K562 (cell line): Measurements from ENCODE around the gene ABLIM2. TPM values are rescaled to one million over a fixed set of nuclear protein-coding genes. Genes with fewer than 3 reads are reported as not detected.

Source experiments
- ATAC-seq: fragments of 200-7000 bp; cut with Tn5 transposase; 3 replicates; pipeline ENCODE4 v1.9.1; 2020; ENCODE audit warnings: moderate library complexity
- BruUV-seq: library from RNA; stranded (reverse); fragments of 400-500 nt; replicated peaks from 2 replicates; lab custom pipeline; 2021; lab: Mats Ljungman, UMichigan
- CTCF ChIA-PET: fragments of 300-600 bp; formaldehyde crosslinking; extraction: SDS; loops from one replicate; lab custom pipeline; 2021; ENCODE audit warnings: low intra/inter-chr PET ratio; lab: Yijun Ruan, JAX
- POLR2A ChIA-PET: fragments of 300-600, 350-650 bp; sonication (Branson Sonifier 250); formaldehyde crosslinking; extraction: SDS; loops from one replicate; lab custom pipeline; 2021; ENCODE audit warnings: antibody characterized with exemption, inconsistent platforms; lab: Yijun Ruan, JAX
- DNase-seq, 4 experiments: peaks; one replicate each; pipeline versions ENCODE4 v3.0.0 to v3.0.0-alpha.2; 2011 to 2018; ENCODE audit warnings: low spot score in 3 of 4, mixed read lengths in 3 of 4; ENCODE audit errors: extremely low read depth in 1 of 4
- FAIRE-seq: peaks from 2 replicates; lab custom pipeline; 2011; peaks lifted over from hg19 to GRCh38; lab: Jason Lieb, UNC
- H2AFZ ChIP-seq: 2 replicates; pipeline ENCODE4 v1.6.0; 2011; ENCODE audit warnings: low read depth, low read length, control low read depth, inconsistent platforms
- H3K27ac ChIP-seq: fragments of 200-600 bp; 3 replicates; pipeline ENCODE4 v1.8.0; 2011; ENCODE audit warnings: low read depth, mild to moderate bottlenecking, control low read depth, inconsistent platforms, low read length, moderate library complexity, mixed read lengths; ENCODE audit errors: extremely low read depth
- H3K27me3 ChIP-seq, 2 experiments: fragments of 300-600 bp in 1 of 2; 2 replicates in 1 of 2; 3 replicates in 1 of 2; pipeline versions ENCODE4 v1.6.0 to v1.8.0; 2011; ENCODE audit warnings: inconsistent platforms in 2 of 2, low read length in 2 of 2, mild to moderate bottlenecking in 1 of 2, mixed read lengths in 1 of 2, moderate library complexity in 1 of 2; ENCODE audit not compliant: control insufficient read depth in 2 of 2, insufficient read depth in 2 of 2
- H3K36me3 ChIP-seq: fragments of 300-600 bp; 3 replicates; pipeline ENCODE4 v1.8.0; 2011; ENCODE audit warnings: mild to moderate bottlenecking, low read length, inconsistent platforms; ENCODE audit not compliant: control insufficient read depth, insufficient read depth
- H3K4me1 ChIP-seq, 2 experiments: fragments of 200-600 bp in 1 of 2; replicated peaks in 1 of 2; 2 replicates in 1 of 2; 3 replicates in 1 of 2; pipeline versions ENCODE4 v1.5.1 to v1.8.0; 2011; ENCODE audit warnings: inconsistent platforms in 2 of 2, low read length in 2 of 2, mild to moderate bottlenecking in 1 of 2, mixed read lengths in 1 of 2, moderate library complexity in 1 of 2; ENCODE audit not compliant: control insufficient read depth in 2 of 2, insufficient read depth in 2 of 2
- H3K4me2 ChIP-seq: 2 replicates; pipeline ENCODE4 v1.6.1; 2011; ENCODE audit warnings: low read length, control low read depth, inconsistent platforms, mixed read lengths; ENCODE audit not compliant: insufficient read depth
- H3K4me3 ChIP-seq: fragments of 200-600 bp; sonication (generic), shearing (Covaris generic); 2 replicates; pipeline ENCODE4 v1.5.1; 2016; ENCODE audit warnings: control low read depth, inconsistent platforms
- H3K79me2 ChIP-seq: fragments of 200-600 bp; 3 replicates; pipeline ENCODE4 v1.8.0; 2011; ENCODE audit warnings: low read length, inconsistent platforms; ENCODE audit not compliant: control insufficient read depth, insufficient read depth
- H3K9ac ChIP-seq, 2 experiments: 2 replicates each; pipeline versions ENCODE4 v1.6.0 to v1.6.1; 2011; ENCODE audit warnings: low read depth in 2 of 2, low read length in 2 of 2, control low read depth in 1 of 2, inconsistent platforms in 1 of 2, mild to moderate bottlenecking in 1 of 2, mixed read lengths in 1 of 2; ENCODE audit not compliant: insufficient read depth in 1 of 2
- H3K9me1 ChIP-seq: one replicate; pipeline ENCODE4 v1.6.0; 2011; ENCODE audit warnings: inconsistent platforms, mild to moderate bottlenecking, low read length, moderate library complexity; ENCODE audit not compliant: control insufficient read depth, insufficient read depth
- H3K9me3 ChIP-seq: replicated peaks from 2 replicates; pipeline ENCODE4 v1.5.1; 2011; ENCODE audit warnings: low read depth, low read length, inconsistent platforms; ENCODE audit not compliant: control insufficient read depth, insufficient read depth
- H4K20me1 ChIP-seq: replicated peaks from 2 replicates; pipeline ENCODE4 v1.6.1; 2011; ENCODE audit warnings: low read length, inconsistent platforms, mixed read lengths; ENCODE audit not compliant: control insufficient read depth, insufficient read depth
- CBX8 ChIP-seq: fragments of 200-600 bp; sonication (generic); IDR thresholded peaks from 2 replicates; pipeline ENCODE4 v1.6.1; 2012; ENCODE audit warnings: borderline replicate concordance, mixed run types, low read depth, mild to moderate bottlenecking, moderate library complexity, mixed read lengths, low read length, control low read depth, inconsistent platforms; ENCODE audit not compliant: poor library complexity, severe bottlenecking; ENCODE audit errors: extremely low read depth
- CHD2 ChIP-seq: IDR thresholded peaks from 2 replicates; pipeline ENCODE4 v1.6.1; 2011; ENCODE audit warnings: low read depth, low read length
- CHD4 ChIP-seq: fragments of 200-600 bp; sonication (generic); IDR thresholded peaks from 3 replicates; pipeline ENCODE4 v1.6.1; 2012; ENCODE audit warnings: low read depth, mild to moderate bottlenecking, mixed read lengths, low read length, inconsistent platforms; ENCODE audit not compliant: insufficient read depth, insufficient replicate concordance, poor library complexity, severe bottlenecking
- FOXA1 ChIP-seq: fragments of 450-650 bp; IDR thresholded peaks from 2 replicates; pipeline ENCODE4 v1.6.1; 2016; ENCODE audit warnings: mild to moderate bottlenecking, borderline replicate concordance
- HNRNPH1 ChIP-seq: fragments of 200-400 bp; formaldehyde crosslinking; optimal IDR thresholded peaks from 2 replicates; pipeline ENCODE3; 2017; ENCODE audit warnings: low read depth, mild to moderate bottlenecking, low read length, moderate library complexity
- MEF2D ChIP-seq: conservative IDR thresholded peaks from 2 replicates; pipeline ENCODE4 v1.6.1; 2016; ENCODE audit warnings: low read depth, missing genetic modification characterization, missing compliant biosample characterization
- MYNN ChIP-seq, 2 experiments: sonication (generic); formaldehyde crosslinking in 1 of 2; IDR thresholded peaks; 2 replicates each; pipeline versions ENCODE4 v1.5.0 to v1.6.1; 2016 to 2020; ENCODE audit warnings: antibody characterized with exemption in 1 of 2, missing genetic modification reagents in 1 of 2
- PML ChIP-seq: IDR thresholded peaks from 2 replicates; pipeline ENCODE4 v1.6.1; 2012; ENCODE audit warnings: low read length, inconsistent platforms
- PURB ChIP-seq: sonication (generic); formaldehyde crosslinking; IDR thresholded peaks from 2 replicates; pipeline ENCODE4 v1.9.0; 2021; ENCODE audit warnings: low read depth, mild to moderate bottlenecking, missing genetic modification reagents
- RFX5 ChIP-seq: IDR thresholded peaks from 2 replicates; pipeline ENCODE4 v1.6.1; 2011; ENCODE audit warnings: low read depth, mild to moderate bottlenecking, improper control_type of control experiment, low read length
- SAP30 ChIP-seq: fragments of 200-600 bp; sonication (generic); IDR thresholded peaks from 2 replicates; pipeline ENCODE4 v1.6.1; 2012; ENCODE audit warnings: borderline replicate concordance, low read depth, mild to moderate bottlenecking, moderate library complexity, low read length, control low read depth, inconsistent platforms; ENCODE audit not compliant: insufficient read depth, poor library complexity, severe bottlenecking
- ZNF282 ChIP-seq: sonication (generic); formaldehyde crosslinking; IDR thresholded peaks from 2 replicates; pipeline ENCODE4 v1.8.1; 2023; ENCODE audit warnings: missing genetic modification reagents
- ZNF584 ChIP-seq: fragments of 200-800 bp; sonication (Bioruptor generic); IDR thresholded peaks from 2 replicates; pipeline ENCODE4 v1.6.1; 2016; ENCODE audit warnings: low read depth, mild to moderate bottlenecking, missing genetic modification characterization, missing compliant biosample characterization
- WGBS: fragments of 100-300 bp; shearing (Covaris generic); methylation state at CpG from one replicate; pipeline ENCODE4 v1.1.6; 2016; ENCODE audit warnings: low coverage, mixed read lengths; ENCODE audit not compliant: insufficient coverage; ENCODE audit errors: missing lambda C conversion rate; 5-methylcytosine and 5-hydroxymethylcytosine counted together
- in situ Hi-C: fragments of 300-500 bp; cut with MboI; formaldehyde crosslinking; loops from 4 replicates; pipeline ENCODE4 v1.15.0; 2018; ENCODE audit warnings: inconsistent platforms, mixed read lengths
- intact Hi-C: fragments of 100-400 bp; cut with micrococcal nuclease; formaldehyde crosslinking; loops from 2 replicates; pipeline ENCODE4 v1.14.2; 2022
- polyA plus RNA-seq, 8 experiments: library from polyadenylated mRNA; depleted of rRNA in 4 of 8; stranded (reverse) in 5 of 8; unstranded in 3 of 8; fragments of >200 nt; fragmentation: Nextera tagmentation in 2 of 8; fragmentation: Illumina TruSeq in 1 of 8; extraction: Ambion mirVana in 2 of 8; extraction: Trizol in 1 of 8; gene quantifications; 2 replicates each; pipeline versions ENCODE4 v1.2.1 to v1.2.3, GENCODE V29; 2011 to 2014; ENCODE audit warnings: inconsistent platforms in 1 of 8, missing spikeins in 1 of 8
- total RNA-seq, 7 experiments: library from RNA; depleted of rRNA in 6 of 7; stranded (reverse); fragments of >200 nt in 6 of 7; fragmentation: Illumina TruSeq in 2 of 7; extraction: Trizol in 2 of 7; gene quantifications; 2 replicates each; pipeline versions ENCODE4 v1.2.1 to v1.2.3, GENCODE V29; 2011 to 2021; ENCODE audit warnings: low replicate concordance in 1 of 7
- TF ChIP-seq, protein P1 (sequence below): fragments of 450-650 bp; IDR thresholded peaks from 2 replicates; pipeline ENCODE4 v1.6.1; 2017; ENCODE audit warnings: mild to moderate bottlenecking, moderate library complexity

Gene ABLIM2
- total and polyA plus RNA-seq, 9 of the 15 experiments (the other 6 are each of a cell fraction or from before 2014, with no cell fraction given): not detected

DNA sequence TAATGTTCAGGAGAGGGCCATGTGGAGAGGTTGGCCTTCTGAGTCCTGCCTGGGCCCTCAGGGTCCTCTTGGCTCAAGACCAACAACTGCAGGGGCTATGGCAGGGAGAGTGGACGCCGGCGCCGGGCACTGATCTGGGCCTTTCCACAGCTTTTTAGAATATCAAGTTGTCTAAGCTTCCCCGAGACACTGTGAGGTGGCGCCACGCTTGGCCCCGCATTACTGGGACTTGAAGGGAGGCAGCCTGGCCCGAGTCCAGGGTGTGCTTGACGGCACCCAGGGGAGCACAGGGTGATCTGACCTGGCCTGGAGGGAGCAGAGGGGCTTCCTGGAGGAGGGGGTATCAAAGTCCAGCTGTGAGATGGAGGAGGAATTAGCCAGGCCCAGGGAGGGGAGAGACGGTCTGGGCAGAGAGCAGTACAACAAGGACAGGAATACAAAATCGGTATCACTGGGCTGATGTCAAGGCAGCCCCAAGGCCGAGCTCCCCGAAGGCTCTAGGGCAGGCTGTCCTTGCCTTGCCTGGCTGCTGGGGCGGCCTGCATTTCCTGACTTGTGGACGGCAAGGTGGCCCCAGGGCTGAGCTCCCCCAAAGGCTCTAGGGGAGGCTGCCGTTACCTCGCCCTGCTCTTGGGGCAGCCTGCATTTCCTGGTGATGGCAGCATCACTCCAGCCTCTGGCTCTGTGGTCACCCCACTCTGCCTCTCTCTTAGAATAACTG is 28.1 kb downstream of the ABLIM2 start:
- ATAC-seq (no peak), DNase-seq (no peak), FAIRE-seq (no peak)
- TF ChIP-seq CBX8: no peak
- TF ChIP-seq ZNF282 (CRISPR knock-in tag): no peak
- no peak for TF ChIP-seq FOXA1
- WGBS: 1% methylated on average over 16 of the region's 18 CpGs
- no peak overlapping the region for H3K4me3 ChIP-seq
- ChIA-PET POLR2A (no interaction called here), CTCF (no interaction called here)
- H3K4me1 ChIP-seq: no peaks in the 10 kb centered on the region; a peak in 1 of 5 replicates
- intact Hi-C loops: no loop called here
- H3K4me2 ChIP-seq: no peak overlapping the region
- no peaks in the 10 kb centered on the region for H3K9me3 ChIP-seq
- in situ Hi-C loops: no loop called here
- no peak overlapping the region for H3K27ac ChIP-seq
- peaks cover 14% of the 10 kb centered on the region; the same call in 1 of the 2 replicates for H4K20me1 ChIP-seq
- H3K9ac ChIP-seq: no peak overlapping the region
- peaks cover 14 to 98% of the 10 kb centered on the region in 2 experiments; a peak in 3 of 5 replicates for H3K27me3 ChIP-seq
- no peaks in the 10 kb centered on the region for H3K79me2 ChIP-seq
- H3K36me3 ChIP-seq: no peaks in the 10 kb centered on the region
- H2AFZ ChIP-seq: no peak overlapping the region
- H3K9me1 ChIP-seq: no peaks in the 10 kb centered on the region
- BruUV-seq: no TSS peak

DNA sequence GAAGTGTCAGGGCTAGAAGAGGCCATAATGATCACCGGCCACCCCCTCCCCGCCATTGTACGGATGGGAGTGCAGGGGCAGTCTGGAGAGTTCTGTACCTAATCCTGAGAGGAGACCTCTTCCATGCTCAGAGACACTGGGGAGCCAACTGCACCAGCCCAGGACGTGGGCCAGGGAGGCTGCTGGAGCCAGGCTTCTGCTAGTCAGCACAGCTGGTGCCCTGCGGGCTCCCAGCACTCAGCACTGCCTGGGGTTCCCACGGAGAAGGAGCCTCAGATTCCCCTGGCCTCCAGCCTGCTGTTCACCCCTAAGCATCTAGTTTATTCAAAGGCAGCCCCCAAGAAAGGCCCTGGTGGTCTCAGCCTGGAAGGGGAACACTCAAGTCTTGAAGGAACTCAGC is 28.8 kb downstream of the ABLIM2 start:
- in situ Hi-C loops: no loop called here
- ChIA-PET POLR2A (no interaction called here), CTCF (no interaction called here)
- no peak for ATAC-seq
- H3K27me3 ChIP-seq: peaks cover 17 to 95% of the 10 kb centered on the region in 2 experiments; a peak in 3 of 5 replicates
- no peaks in the 10 kb centered on the region; a peak in 1 of 5 replicates for H3K4me1 ChIP-seq
- H3K36me3 ChIP-seq: no peaks in the 10 kb centered on the region
- H3K27ac ChIP-seq: no peak overlapping the region
- no peak overlapping the region for H3K4me2 ChIP-seq
- no peak overlapping the region for H2AFZ ChIP-seq
- H3K9ac ChIP-seq: no peak overlapping the region; a peak in 1 of 4 replicates
- H3K9me3 ChIP-seq: no peaks in the 10 kb centered on the region
- WGBS: 0% methylated on average over 6 of the region's 6 CpGs
- H3K9me1 ChIP-seq: no peaks in the 10 kb centered on the region
- no TSS peak for BruUV-seq
- H4K20me1 ChIP-seq: peaks cover 10% of the 10 kb centered on the region; the same call in 1 of the 2 replicates
- intact Hi-C loops: no loop called here
- DNase-seq: no peak
- H3K4me3 ChIP-seq: no peak overlapping the region
- no peaks in the 10 kb centered on the region for H3K79me2 ChIP-seq
- no peak for FAIRE-seq
- TF ChIP-seq MEF2D: no peak
- TF ChIP-seq PURB (CRISPR knock-in tag): no peak
- TF ChIP-seq, protein P1, sequence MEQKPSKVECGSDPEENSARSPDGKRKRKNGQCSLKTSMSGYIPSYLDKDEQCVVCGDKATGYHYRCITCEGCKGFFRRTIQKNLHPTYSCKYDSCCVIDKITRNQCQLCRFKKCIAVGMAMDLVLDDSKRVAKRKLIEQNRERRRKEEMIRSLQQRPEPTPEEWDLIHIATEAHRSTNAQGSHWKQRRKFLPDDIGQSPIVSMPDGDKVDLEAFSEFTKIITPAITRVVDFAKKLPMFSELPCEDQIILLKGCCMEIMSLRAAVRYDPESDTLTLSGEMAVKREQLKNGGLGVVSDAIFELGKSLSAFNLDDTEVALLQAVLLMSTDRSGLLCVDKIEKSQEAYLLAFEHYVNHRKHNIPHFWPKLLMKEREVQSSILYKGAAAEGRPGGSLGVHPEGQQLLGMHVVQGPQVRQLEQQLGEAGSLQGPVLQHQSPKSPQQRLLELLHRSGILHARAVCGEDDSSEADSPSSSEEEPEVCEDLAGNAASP: no peak
- TF ChIP-seq MYNN (IDR thresholded peaks at IDR 0.05): no peak
- no peak for TF ChIP-seq MYNN (CRISPR knock-in tag; IDR thresholded peaks at IDR 0.05)
- TF ChIP-seq ZNF584 (CRISPR knock-in tag): no peak
- TF ChIP-seq PML: no peak
- TF ChIP-seq SAP30: no peak
- no peak for TF ChIP-seq RFX5
- no peak for TF ChIP-seq CHD4
- TF ChIP-seq HNRNPH1: no peak
- TF ChIP-seq CHD2: no peak
